K562 (cell line): ENCODE results near the gene CRACR2B. TPM values are rescaled to one million over a fixed set of nuclear protein-coding genes. Genes with fewer than 3 reads are reported as not detected.

ENCODE experiments used
- ATAC-seq: fragments of 200-7000 bp; cut with Tn5 transposase; 3 replicates; pipeline ENCODE4 v1.9.1; 2020; ENCODE audit warnings: moderate library complexity
- BruUV-seq: library from RNA; stranded (reverse); fragments of 400-500 nt; replicated peaks from 2 replicates; lab custom pipeline; 2021; lab: Mats Ljungman, UMichigan
- CTCF ChIA-PET: fragments of 300-600 bp; formaldehyde crosslinking; extraction: SDS; loops from one replicate; lab custom pipeline; 2021; ENCODE audit warnings: low intra/inter-chr PET ratio; lab: Yijun Ruan, JAX
- POLR2A ChIA-PET: fragments of 300-600, 350-650 bp; sonication (Branson Sonifier 250); formaldehyde crosslinking; extraction: SDS; loops from one replicate; lab custom pipeline; 2021; ENCODE audit warnings: antibody characterized with exemption, inconsistent platforms; lab: Yijun Ruan, JAX
- DNase-seq, 4 experiments: peaks; one replicate each; pipeline versions ENCODE4 v3.0.0 to v3.0.0-alpha.2; 2011 to 2018; ENCODE audit warnings: low spot score in 3 of 4, mixed read lengths in 3 of 4; ENCODE audit errors: extremely low read depth in 1 of 4
- FAIRE-seq: peaks from 2 replicates; lab custom pipeline; 2011; peaks lifted over from hg19 to GRCh38; lab: Jason Lieb, UNC
- H2AFZ ChIP-seq: 2 replicates; pipeline ENCODE4 v1.6.0; 2011; ENCODE audit warnings: low read depth, low read length, control low read depth, inconsistent platforms
- H3K27ac ChIP-seq: fragments of 200-600 bp; 3 replicates; pipeline ENCODE4 v1.8.0; 2011; ENCODE audit warnings: low read depth, mild to moderate bottlenecking, control low read depth, inconsistent platforms, low read length, moderate library complexity, mixed read lengths; ENCODE audit errors: extremely low read depth
- H3K27me3 ChIP-seq, 2 experiments: fragments of 300-600 bp in 1 of 2; 2 replicates in 1 of 2; 3 replicates in 1 of 2; pipeline versions ENCODE4 v1.6.0 to v1.8.0; 2011; ENCODE audit warnings: inconsistent platforms in 2 of 2, low read length in 2 of 2, mild to moderate bottlenecking in 1 of 2, mixed read lengths in 1 of 2, moderate library complexity in 1 of 2; ENCODE audit not compliant: control insufficient read depth in 2 of 2, insufficient read depth in 2 of 2
- H3K36me3 ChIP-seq: fragments of 300-600 bp; 3 replicates; pipeline ENCODE4 v1.8.0; 2011; ENCODE audit warnings: mild to moderate bottlenecking, low read length, inconsistent platforms; ENCODE audit not compliant: control insufficient read depth, insufficient read depth
- H3K4me1 ChIP-seq, 2 experiments: fragments of 200-600 bp in 1 of 2; replicated peaks in 1 of 2; 2 replicates in 1 of 2; 3 replicates in 1 of 2; pipeline versions ENCODE4 v1.5.1 to v1.8.0; 2011; ENCODE audit warnings: inconsistent platforms in 2 of 2, low read length in 2 of 2, mild to moderate bottlenecking in 1 of 2, mixed read lengths in 1 of 2, moderate library complexity in 1 of 2; ENCODE audit not compliant: control insufficient read depth in 2 of 2, insufficient read depth in 2 of 2
- H3K4me2 ChIP-seq: 2 replicates; pipeline ENCODE4 v1.6.1; 2011; ENCODE audit warnings: low read length, control low read depth, inconsistent platforms, mixed read lengths; ENCODE audit not compliant: insufficient read depth
- H3K4me3 ChIP-seq: fragments of 200-600 bp; sonication (generic), shearing (Covaris generic); 2 replicates; pipeline ENCODE4 v1.5.1; 2016; ENCODE audit warnings: control low read depth, inconsistent platforms
- H3K79me2 ChIP-seq: fragments of 200-600 bp; 3 replicates; pipeline ENCODE4 v1.8.0; 2011; ENCODE audit warnings: low read length, inconsistent platforms; ENCODE audit not compliant: control insufficient read depth, insufficient read depth
- H3K9ac ChIP-seq, 2 experiments: 2 replicates each; pipeline versions ENCODE4 v1.6.0 to v1.6.1; 2011; ENCODE audit warnings: low read depth in 2 of 2, low read length in 2 of 2, control low read depth in 1 of 2, inconsistent platforms in 1 of 2, mild to moderate bottlenecking in 1 of 2, mixed read lengths in 1 of 2; ENCODE audit not compliant: insufficient read depth in 1 of 2
- H3K9me1 ChIP-seq: one replicate; pipeline ENCODE4 v1.6.0; 2011; ENCODE audit warnings: inconsistent platforms, mild to moderate bottlenecking, low read length, moderate library complexity; ENCODE audit not compliant: control insufficient read depth, insufficient read depth
- H3K9me3 ChIP-seq: replicated peaks from 2 replicates; pipeline ENCODE4 v1.5.1; 2011; ENCODE audit warnings: low read depth, low read length, inconsistent platforms; ENCODE audit not compliant: control insufficient read depth, insufficient read depth
- H4K20me1 ChIP-seq: replicated peaks from 2 replicates; pipeline ENCODE4 v1.6.1; 2011; ENCODE audit warnings: low read length, inconsistent platforms, mixed read lengths; ENCODE audit not compliant: control insufficient read depth, insufficient read depth
- CBFB ChIP-seq: sonication (generic); formaldehyde crosslinking; IDR thresholded peaks from 2 replicates; pipeline ENCODE4 v1.4.0; 2020; ENCODE audit warnings: mild to moderate bottlenecking, missing genetic modification reagents
- DPF2 ChIP-seq: fragments of 450-650 bp; IDR thresholded peaks from 2 replicates; pipeline ENCODE4 v1.6.1; 2016
- ERF ChIP-seq: fragments of 450-650 bp; formaldehyde crosslinking; IDR thresholded peaks from 2 replicates; pipeline ENCODE4 v1.4.0; 2020; ENCODE audit warnings: mild to moderate bottlenecking, mixed read lengths
- ETV6 ChIP-seq, 3 experiments: fragments of 150-350 bp in 1 of 3; sonication (generic) in 1 of 3; formaldehyde crosslinking in 1 of 3; IDR thresholded peaks; 2 replicates each; pipeline versions ENCODE4 v1.6.1 to v1.8.0; 2014 to 2022; ENCODE audit warnings: borderline replicate concordance in 2 of 3, low read depth in 2 of 3, antibody characterized with exemption in 1 of 3, low read length in 1 of 3, mild to moderate bottlenecking in 1 of 3, missing genetic modification reagents in 1 of 3
- FOXA3 ChIP-seq, 2 experiments: fragments of 450-650 bp in 1 of 2; sonication (generic) in 1 of 2; formaldehyde crosslinking; IDR thresholded peaks in 1 of 2; conservative IDR thresholded peaks in 1 of 2; 2 replicates each; pipeline versions ENCODE4 v1.4.0 to v1.8.0; 2020 to 2022; ENCODE audit warnings: mild to moderate bottlenecking in 2 of 2, missing genetic modification reagents in 1 of 2
- JUND ChIP-seq, 2 experiments: IDR thresholded peaks; 2 replicates in 1 of 2; 3 replicates in 1 of 2; pipeline ENCODE4 v1.6.1; 2011; ENCODE audit warnings: borderline replicate concordance in 2 of 2, low read depth in 2 of 2, low read length in 2 of 2, improper control_type of control experiment in 1 of 2, missing biosample characterization in 1 of 2, missing genetic modification characterization in 1 of 2, missing genetic modification reagents in 1 of 2
- NCOA1 ChIP-seq: fragments of 450-650 bp; IDR thresholded peaks from 2 replicates; pipeline ENCODE4 v1.6.1; 2016; ENCODE audit warnings: low read depth
- NFIX ChIP-seq: fragments of 250-450 bp; sonication (Bioruptor Pico); IDR thresholded peaks from 2 replicates; pipeline ENCODE4 v1.4.0; 2020; ENCODE audit warnings: low read depth, mild to moderate bottlenecking, moderate library complexity
- PHTF2 ChIP-seq: fragments of 250-450 bp; sonication (Bioruptor Pico); IDR thresholded peaks from 2 replicates; pipeline ENCODE4 v1.5.0; 2021; ENCODE audit warnings: mild to moderate bottlenecking
- POLR2B ChIP-seq: fragments of 450-650 bp; IDR thresholded peaks from 2 replicates; pipeline ENCODE4 v1.6.1; 2018; ENCODE audit warnings: low read depth; ENCODE audit not compliant: partially characterized antibody
- PTTG1 ChIP-seq: fragments of 450-650 bp; IDR thresholded peaks from 2 replicates; pipeline ENCODE4 v1.6.1; 2016; ENCODE audit warnings: low read depth, mild to moderate bottlenecking, missing genetic modification characterization, missing compliant biosample characterization
- ZNF778 ChIP-seq: fragments of 450-650 bp; formaldehyde crosslinking; IDR thresholded peaks from 2 replicates; pipeline ENCODE4 v1.4.0; 2020; ENCODE audit warnings: mild to moderate bottlenecking, moderate library complexity
- WGBS: fragments of 100-300 bp; shearing (Covaris generic); methylation state at CpG from one replicate; pipeline ENCODE4 v1.1.6; 2016; ENCODE audit warnings: low coverage, mixed read lengths; ENCODE audit not compliant: insufficient coverage; ENCODE audit errors: missing lambda C conversion rate; 5-methylcytosine and 5-hydroxymethylcytosine counted together
- in situ Hi-C: fragments of 300-500 bp; cut with MboI; formaldehyde crosslinking; loops from 4 replicates; pipeline ENCODE4 v1.15.0; 2018; ENCODE audit warnings: inconsistent platforms, mixed read lengths
- intact Hi-C: fragments of 100-400 bp; cut with micrococcal nuclease; formaldehyde crosslinking; loops from 2 replicates; pipeline ENCODE4 v1.14.2; 2022
- polyA plus RNA-seq, 8 experiments: library from polyadenylated mRNA; depleted of rRNA in 4 of 8; stranded (reverse) in 5 of 8; unstranded in 3 of 8; fragments of >200 nt; fragmentation: Nextera tagmentation in 2 of 8; fragmentation: Illumina TruSeq in 1 of 8; extraction: Ambion mirVana in 2 of 8; extraction: Trizol in 1 of 8; gene quantifications; 2 replicates each; pipeline versions ENCODE4 v1.2.1 to v1.2.3, GENCODE V29; 2011 to 2014; ENCODE audit warnings: inconsistent platforms in 1 of 8, missing spikeins in 1 of 8
- total RNA-seq, 7 experiments: library from RNA; depleted of rRNA in 6 of 7; stranded (reverse); fragments of >200 nt in 6 of 7; fragmentation: Illumina TruSeq in 2 of 7; extraction: Trizol in 2 of 7; gene quantifications; 2 replicates each; pipeline versions ENCODE4 v1.2.1 to v1.2.3, GENCODE V29; 2011 to 2021; ENCODE audit warnings: low replicate concordance in 1 of 7
- TF ChIP-seq, protein P1 (sequence below), 3 experiments: fragments of 200-800 bp in 1 of 3; sonication (Bioruptor generic) in 1 of 3; sonication (generic) in 1 of 3; formaldehyde crosslinking in 1 of 3; IDR thresholded peaks; 2 replicates each; pipeline versions ENCODE4 v1.6.1 to v1.8.0; 2016 to 2022; ENCODE audit warnings: mild to moderate bottlenecking in 2 of 3, missing compliant biosample characterization in 2 of 3, missing genetic modification characterization in 2 of 3, missing genetic modification reagents in 1 of 3
- TF ChIP-seq, protein P2 (sequence below): IDR thresholded peaks from 3 replicates; pipeline ENCODE4 v1.6.1; 2011; ENCODE audit warnings: borderline replicate concordance, mild to moderate bottlenecking; ENCODE audit not compliant: insufficient read length, insufficient read depth

CRACR2B gene
- total and polyA plus RNA-seq, 9 of the 15 experiments (the other 6 are each of a cell fraction or from before 2014, with no cell fraction given): 0.10 to 51.0 (median 6.0) TPM

DNA sequence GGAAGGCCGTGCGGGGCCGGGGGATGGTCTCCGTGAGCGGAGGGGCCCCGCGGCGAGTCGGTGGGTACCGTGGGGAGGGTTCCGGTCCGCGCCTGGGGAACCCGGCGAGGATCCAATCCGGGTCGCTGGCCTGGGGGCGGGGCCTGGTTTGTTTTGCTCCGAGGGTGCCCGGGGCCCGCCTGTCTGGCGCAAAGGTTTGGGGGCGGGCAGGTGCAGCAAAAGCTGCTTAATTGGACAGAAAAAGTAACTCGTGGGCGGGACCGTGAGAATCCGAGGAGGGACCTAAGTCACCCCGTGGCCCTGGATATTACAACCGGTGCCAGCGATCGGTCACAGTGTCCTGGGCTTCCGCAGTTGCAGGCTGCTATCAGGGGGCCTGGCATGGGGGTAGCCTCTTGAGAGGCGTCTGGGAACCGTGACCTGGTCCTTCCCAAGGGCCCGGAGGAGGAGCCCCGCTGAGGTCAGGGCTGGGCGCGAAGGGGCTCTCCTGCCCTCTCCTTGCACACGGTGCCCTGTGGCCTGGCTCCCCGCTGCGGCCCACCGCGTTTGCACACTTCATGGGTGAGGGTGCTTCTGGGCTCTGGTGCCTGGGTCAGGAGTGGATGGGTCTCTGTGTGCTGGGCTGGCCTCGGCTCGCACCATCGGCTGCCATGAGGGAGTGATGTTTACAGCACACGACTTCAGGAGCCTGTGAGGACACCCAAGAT is 7.6 kb upstream of the CRACR2B start (continued):
- TF ChIP-seq ETV6 (IDR thresholded peaks at IDR 0.05; ENCODE audit: borderline replicate concordance in 1 of 2, low read depth in 2 of 2, low read length in 1 of 2) (no peak), ETV6 (CRISPR knock-in tag; IDR thresholded peaks at IDR 0.05; ENCODE audit: borderline replicate concordance) (no peak), ERF (CRISPR knock-in tag) (0 out of 2 replicates have a peak, but pooled peaks have one; percentile 48)

DNA sequence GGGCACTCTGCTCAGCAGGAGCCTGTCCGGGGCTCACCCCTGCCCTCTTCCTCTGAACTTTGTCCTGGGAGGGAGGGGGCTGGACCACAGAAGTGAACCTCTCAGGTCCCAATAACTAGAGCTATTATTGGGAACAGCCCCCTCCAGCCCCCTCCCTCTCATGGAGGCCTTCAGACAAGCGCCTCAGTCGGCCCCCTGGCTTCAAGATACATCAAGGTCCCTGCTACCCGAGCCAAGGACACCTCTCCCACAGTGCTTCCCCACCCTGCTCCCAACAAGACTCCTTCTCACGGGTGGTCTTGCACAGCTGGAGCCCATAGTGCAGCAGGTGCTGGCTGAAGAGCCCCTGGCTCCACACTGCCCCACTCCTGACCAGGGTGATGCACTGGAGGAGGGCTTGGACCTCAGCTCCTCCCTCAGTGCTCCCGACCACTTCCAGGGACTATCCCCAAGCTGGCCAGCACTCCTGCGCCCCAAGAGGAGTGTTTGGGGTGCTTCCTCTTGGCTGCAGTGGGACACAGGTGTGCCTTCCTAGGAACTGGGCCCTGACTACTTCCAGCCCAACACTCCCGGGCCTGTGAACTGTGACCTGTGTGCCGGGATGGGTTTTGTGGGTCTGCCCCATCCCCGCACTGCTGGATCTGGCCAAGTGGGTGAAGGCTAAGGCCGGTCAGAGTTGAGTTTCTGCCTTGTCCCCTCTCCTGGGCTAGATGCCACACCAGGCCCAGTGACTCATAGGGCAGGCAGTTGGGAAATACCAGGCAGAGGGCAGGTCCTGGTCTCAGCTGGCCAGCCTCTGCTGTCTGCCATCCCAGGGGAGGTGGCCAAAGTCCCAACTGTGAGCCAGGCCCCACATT is 6.8 kb upstream of the CRACR2B start:
- Histone ChIP-seq H3K4me2 (peak overlapping the region; percentile 86), H3K9ac (peak overlapping the region; percentile 87 to 100; a peak in 3 of 4 replicates), H3K9me1 (peaks cover 6% of the 10 kb centered on the region), H3K4me3 (peak overlapping the region; percentile 89), H3K9me3 (no peaks in the 10 kb centered on the region), H3K36me3 (peaks cover 38% of the 10 kb centered on the region; the same call in 1 of the 3 replicates), H3K27ac (peak overlapping the region; percentile 92; the same call in 2 of the 3 replicates), H3K79me2 (peaks cover 25% of the 10 kb centered on the region), H4K20me1 (peaks cover 13% of the 10 kb centered on the region), H3K4me1 (peaks cover 15 to 79% of the 10 kb centered on the region in 2 experiments; a peak in 4 of 5 replicates), H2AFZ (no peak overlapping the region), H3K27me3 (no peaks in the 10 kb centered on the region)
- ATAC-seq (no peak), DNase-seq (no peak), FAIRE-seq (no peak)
- in situ Hi-C loops: no loop called here
- intact Hi-C loops: no loop called here
- 78% methylated on average over 8 of the region's 11 CpGs for WGBS
- POLR2A ChIA-PET: interaction anchor here (0.6 to 5.2 kb wide), 14 partner anchors 8 to 179 kb away, joined by 3 to 36 read pairs (median 8); partner anchors contain the start of genes CD151, POLR2L, RPLP2 and TSPAN4
- BruUV-seq: no TSS peak
- CTCF ChIA-PET: no interaction called here
- TF ChIP-seq, protein P1, sequence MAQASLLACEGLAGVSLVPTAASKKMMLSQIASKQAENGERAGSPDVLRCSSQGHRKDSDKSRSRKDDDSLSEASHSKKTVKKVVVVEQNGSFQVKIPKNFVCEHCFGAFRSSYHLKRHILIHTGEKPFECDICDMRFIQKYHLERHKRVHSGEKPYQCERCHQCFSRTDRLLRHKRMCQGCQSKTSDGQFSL (CRISPR knock-in tag; IDR thresholded peaks at IDR 0.05): peak; percentile 59; the same call in 1 of the 2 replicates
- TF ChIP-seq, protein P1 (tag; IDR thresholded peaks at IDR 0.05): no peak
- TF ChIP-seq, protein P2, sequence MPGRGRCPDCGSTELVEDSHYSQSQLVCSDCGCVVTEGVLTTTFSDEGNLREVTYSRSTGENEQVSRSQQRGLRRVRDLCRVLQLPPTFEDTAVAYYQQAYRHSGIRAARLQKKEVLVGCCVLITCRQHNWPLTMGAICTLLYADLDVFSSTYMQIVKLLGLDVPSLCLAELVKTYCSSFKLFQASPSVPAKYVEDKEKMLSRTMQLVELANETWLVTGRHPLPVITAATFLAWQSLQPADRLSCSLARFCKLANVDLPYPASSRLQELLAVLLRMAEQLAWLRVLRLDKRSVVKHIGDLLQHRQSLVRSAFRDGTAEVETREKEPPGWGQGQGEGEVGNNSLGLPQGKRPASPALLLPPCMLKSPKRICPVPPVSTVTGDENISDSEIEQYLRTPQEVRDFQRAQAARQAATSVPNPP: no peak
- TF ChIP-seq PHTF2 (CRISPR knock-in tag): no peak
- TF ChIP-seq PTTG1 (tag): no peak
- TF ChIP-seq NCOA1: no peak
- TF ChIP-seq DPF2: no peak
- TF ChIP-seq FOXA3 (CRISPR knock-in tag; conservative IDR thresholded peaks at IDR 0.05 in 1 of 2, IDR thresholded peaks at IDR 0.05 in 1 of 2): no peak
- TF ChIP-seq JUND (IDR thresholded peaks at IDR 0.05; ENCODE audit: borderline replicate concordance, low read depth, low read length): no peak
- TF ChIP-seq JUND (tag; IDR thresholded peaks at IDR 0.05; ENCODE audit: borderline replicate concordance, low read depth, low read length): no peak
- no peak for TF ChIP-seq CBFB (CRISPR knock-in tag)
- TF ChIP-seq NFIX (CRISPR knock-in tag): no peak
- no peak for TF ChIP-seq POLR2B
- TF ChIP-seq ZNF778 (CRISPR knock-in tag): no peak
